ENCODE results near the gene FGD4.
"Not testable (repeated sequence)": the region's sequence is repeated elsewhere in the genome, so short reads cannot be mapped to it uniquely, and the experiment has no call there.

The FGD4 gene

DNA sequence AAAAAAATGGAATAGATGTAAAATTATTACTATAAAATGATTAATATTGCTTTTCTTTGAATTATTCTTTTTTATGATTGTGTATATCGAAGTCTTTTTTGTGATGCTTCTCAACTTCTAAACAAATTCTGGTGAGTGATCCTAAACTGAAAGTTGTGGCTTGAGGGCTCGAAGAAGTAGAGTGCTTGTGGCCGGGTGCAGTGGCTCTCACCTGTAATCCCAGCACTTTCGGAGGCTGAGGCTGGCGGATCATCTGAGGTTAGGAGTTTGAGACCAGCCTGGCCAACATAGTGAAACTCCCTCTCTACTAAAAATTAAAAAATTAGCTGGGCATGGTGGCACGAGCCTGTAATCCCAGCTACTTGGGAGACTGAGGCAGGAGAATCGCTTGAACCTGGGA is 112.6 kb downstream of the FGD4 start:
- H3K27ac ChIP-seq (ENCODE audit: low read depth in 2 of 2, low read length in 2 of 2); H3K27me3 ChIP-seq (ENCODE audit: control insufficient read depth in 2 of 2, insufficient read depth in 2 of 2, low read length in 2 of 2); H3K36me3 ChIP-seq (ENCODE audit: control insufficient read depth in 2 of 2, insufficient read depth in 2 of 2, low read length in 2 of 2); H3K9ac ChIP-seq (ENCODE audit: low read depth in 1 of 2, low read length in 2 of 2); H3K4me3 ChIP-seq (ENCODE audit: low read length in 2 of 2); H3K9me3 ChIP-seq (ENCODE audit: control insufficient read depth in 2 of 2, low read length in 2 of 2); H3K4me1 ChIP-seq (ENCODE audit: control insufficient read depth in 2 of 2, insufficient read depth in 2 of 2, low read length in 2 of 2): not testable (repeated sequence)

DNA sequence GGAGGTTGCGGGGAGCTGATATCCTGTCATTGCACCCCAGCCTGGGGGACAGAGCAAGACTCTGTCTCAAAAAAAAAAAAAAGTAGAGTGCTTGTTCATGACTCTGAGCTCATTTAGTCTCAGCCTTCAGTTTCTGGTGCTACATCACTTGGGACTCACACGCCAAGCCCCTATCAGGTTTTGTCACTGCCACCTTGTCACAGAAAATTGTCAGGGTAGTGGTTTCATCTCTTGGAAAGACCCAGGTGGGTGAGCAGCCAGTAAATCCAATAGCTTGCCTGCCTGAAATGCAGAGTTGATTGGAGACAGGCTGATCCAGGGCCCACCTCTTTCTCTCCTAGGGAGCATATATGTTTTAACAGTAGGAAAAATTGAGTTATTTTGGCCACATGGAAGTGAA is 113.0 kb downstream of the FGD4 start:
- H3K36me3 ChIP-seq (ENCODE audit: control insufficient read depth in 2 of 2, insufficient read depth in 2 of 2, low read length in 2 of 2) = no peaks in the 10 kb centered on the region
- H3K9me3 ChIP-seq (ENCODE audit: control insufficient read depth in 2 of 2, low read length in 2 of 2) = no peaks in the 10 kb centered on the region
- H3K4me3 ChIP-seq (ENCODE audit: low read length in 2 of 2) = no peak overlapping the region
- peaks cover 5% of the 10 kb centered on the region in 2 donors for H3K4me1 ChIP-seq (ENCODE audit: control insufficient read depth in 2 of 2, insufficient read depth in 2 of 2, low read length in 2 of 2)
- peak overlapping the region in 1 of 2 donors; percentile 0 for H3K27ac ChIP-seq (ENCODE audit: low read depth in 2 of 2, low read length in 2 of 2)
- H3K9ac ChIP-seq (ENCODE audit: low read depth in 1 of 2, low read length in 2 of 2) = no peak overlapping the region
- no peaks in the 10 kb centered on the region for H3K27me3 ChIP-seq (ENCODE audit: control insufficient read depth in 2 of 2, insufficient read depth in 2 of 2, low read length in 2 of 2)

DNA sequence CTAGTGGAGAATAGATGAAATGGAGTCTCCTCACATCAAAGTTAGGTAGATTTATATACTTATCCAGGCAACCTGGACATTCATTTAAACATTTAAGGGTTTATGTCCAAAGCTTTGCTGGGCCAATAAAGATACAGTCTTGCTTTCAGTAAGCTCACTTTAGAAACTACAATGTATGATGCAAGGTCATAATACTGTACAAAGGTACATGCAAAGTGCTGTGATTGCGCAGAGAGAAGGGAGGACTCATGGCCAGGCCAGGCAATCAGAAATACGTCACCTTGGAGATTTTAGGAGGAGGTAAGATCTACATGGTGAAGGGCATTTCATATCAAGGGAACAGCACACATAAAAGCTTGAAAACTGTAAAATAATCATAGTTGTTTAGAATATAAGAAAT is 113.6 kb downstream of the FGD4 start:
- no peak overlapping the region for H3K9ac ChIP-seq (ENCODE audit: low read depth in 1 of 2, low read length in 2 of 2)
- H3K9me3 ChIP-seq (ENCODE audit: control insufficient read depth in 2 of 2, low read length in 2 of 2) = no peaks in the 10 kb centered on the region
- H3K36me3 ChIP-seq (ENCODE audit: control insufficient read depth in 2 of 2, insufficient read depth in 2 of 2, low read length in 2 of 2) = no peaks in the 10 kb centered on the region
- no peaks in the 10 kb centered on the region for H3K27me3 ChIP-seq (ENCODE audit: control insufficient read depth in 2 of 2, insufficient read depth in 2 of 2, low read length in 2 of 2)
- no peak overlapping the region for H3K4me3 ChIP-seq (ENCODE audit: low read length in 2 of 2)
- peak overlapping the region in 1 of 2 donors; percentile 0 for H3K27ac ChIP-seq (ENCODE audit: low read depth in 2 of 2, low read length in 2 of 2)
- H3K4me1 ChIP-seq (ENCODE audit: control insufficient read depth in 2 of 2, insufficient read depth in 2 of 2, low read length in 2 of 2) = peaks cover 5% of the 10 kb centered on the region in 2 donors

DNA sequence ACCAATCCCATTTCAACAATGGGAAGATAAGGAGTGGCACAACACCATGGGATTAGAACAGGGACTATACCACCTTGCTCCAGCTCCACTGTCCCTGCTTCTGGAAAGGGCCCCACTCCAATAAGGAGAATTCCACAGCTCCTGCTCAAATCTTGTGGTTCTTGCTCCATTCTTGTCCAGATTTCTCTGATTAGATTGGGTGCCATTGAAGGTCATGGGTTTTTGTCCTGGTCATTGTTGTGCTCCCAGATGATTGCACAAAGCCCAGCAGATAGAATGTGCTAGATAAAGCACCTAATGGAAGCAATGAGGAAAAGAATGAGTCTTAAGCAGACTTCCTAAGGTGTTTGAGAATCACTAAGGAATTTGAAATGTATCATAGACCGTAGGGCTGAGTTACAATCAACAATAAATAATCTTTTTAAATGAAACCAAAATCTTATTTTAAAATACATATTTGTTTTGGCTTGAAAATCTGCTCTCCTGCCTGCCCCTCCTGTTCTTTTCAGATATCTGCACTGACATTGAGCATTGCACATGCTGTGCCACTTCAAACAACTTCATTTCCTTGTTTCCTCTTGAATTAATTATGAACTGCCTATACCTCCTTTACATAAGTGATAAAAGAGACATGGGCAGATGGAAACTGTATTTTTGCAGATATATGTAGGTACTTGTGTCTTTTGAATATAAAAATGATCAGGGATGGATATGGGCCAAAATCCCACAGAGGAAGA is 115.9 kb downstream of the FGD4 start:
- Histone ChIP-seq H3K36me3 (ENCODE audit: control insufficient read depth in 2 of 2, insufficient read depth in 2 of 2, low read length in 2 of 2) (no peaks in the 10 kb centered on the region), H3K9me3 (ENCODE audit: control insufficient read depth in 2 of 2, low read length in 2 of 2) (no peaks in the 10 kb centered on the region), H3K9ac (ENCODE audit: low read depth in 1 of 2, low read length in 2 of 2) (no peak overlapping the region), H3K27ac (ENCODE audit: low read depth in 2 of 2, low read length in 2 of 2) (no peak overlapping the region), H3K27me3 (ENCODE audit: control insufficient read depth in 2 of 2, insufficient read depth in 2 of 2, low read length in 2 of 2) (no peaks in the 10 kb centered on the region), H3K4me3 (ENCODE audit: low read length in 2 of 2) (no peak overlapping the region), H3K4me1 (ENCODE audit: control insufficient read depth in 2 of 2, insufficient read depth in 2 of 2, low read length in 2 of 2) (peaks cover 5% of the 10 kb centered on the region in 2 donors)

DNA sequence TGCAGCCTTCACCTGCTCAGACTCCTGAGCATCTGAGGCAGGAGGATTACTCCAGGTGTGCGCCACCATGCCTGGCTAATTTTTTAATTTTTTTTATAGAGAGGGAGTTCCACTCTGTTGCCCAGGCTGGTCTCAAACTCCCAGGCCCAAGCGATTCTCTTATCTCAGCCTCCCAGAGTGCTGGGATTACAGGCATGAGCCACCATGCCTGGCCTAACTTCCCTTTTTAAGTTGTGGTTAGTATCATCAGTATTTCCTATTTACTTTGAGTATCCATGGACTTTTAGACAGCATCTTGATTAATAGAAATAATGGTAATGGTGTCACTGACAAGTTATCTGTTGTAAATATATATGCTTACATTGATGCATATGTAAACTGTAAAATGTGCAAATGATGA is 116.9 kb downstream of the FGD4 start:
- no peak overlapping the region for H3K27ac ChIP-seq (ENCODE audit: low read depth in 2 of 2, low read length in 2 of 2)
- H3K36me3 ChIP-seq (ENCODE audit: control insufficient read depth in 2 of 2, insufficient read depth in 2 of 2, low read length in 2 of 2) = no peaks in the 10 kb centered on the region
- no peaks in the 10 kb centered on the region for H3K9me3 ChIP-seq (ENCODE audit: control insufficient read depth in 2 of 2, low read length in 2 of 2)
- H3K27me3 ChIP-seq (ENCODE audit: control insufficient read depth in 2 of 2, insufficient read depth in 2 of 2, low read length in 2 of 2) = no peaks in the 10 kb centered on the region
- H3K4me1 ChIP-seq (ENCODE audit: control insufficient read depth in 2 of 2, insufficient read depth in 2 of 2, low read length in 2 of 2) = peaks cover 5% of the 10 kb centered on the region in 2 donors
- no peak overlapping the region for H3K9ac ChIP-seq (ENCODE audit: low read depth in 1 of 2, low read length in 2 of 2)
- no peak overlapping the region for H3K4me3 ChIP-seq (ENCODE audit: low read length in 2 of 2)

DNA sequence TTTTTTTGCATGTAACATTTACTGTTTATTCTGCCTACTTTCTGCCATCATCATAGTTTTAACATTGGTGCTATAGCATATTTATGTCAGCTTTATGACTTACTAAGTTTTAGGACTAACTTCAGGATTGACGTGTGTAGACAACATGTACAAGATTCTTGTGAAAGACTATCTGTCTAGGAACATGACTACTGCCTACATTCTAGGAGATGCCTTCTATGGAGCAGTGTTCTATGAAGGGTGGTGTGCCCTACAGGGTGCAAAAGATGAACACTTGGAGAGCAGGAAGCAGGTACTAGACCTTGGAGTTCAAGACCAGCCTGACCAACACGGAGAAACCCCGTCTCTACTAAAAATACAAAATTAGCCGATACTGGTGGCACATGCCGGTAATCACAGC is 118.6 kb downstream of the FGD4 start:
- no peak overlapping the region for H3K27ac ChIP-seq (ENCODE audit: low read depth in 2 of 2, low read length in 2 of 2)
- H3K36me3 ChIP-seq (ENCODE audit: control insufficient read depth in 2 of 2, insufficient read depth in 2 of 2, low read length in 2 of 2) = no peaks in the 10 kb centered on the region
- H3K4me1 ChIP-seq (ENCODE audit: control insufficient read depth in 2 of 2, insufficient read depth in 2 of 2, low read length in 2 of 2) = peaks cover 0 to 4% of the 10 kb centered on the region in 2 donors
- no peak overlapping the region for H3K9ac ChIP-seq (ENCODE audit: low read depth in 1 of 2, low read length in 2 of 2)
- H3K27me3 ChIP-seq (ENCODE audit: control insufficient read depth in 2 of 2, insufficient read depth in 2 of 2, low read length in 2 of 2) = no peaks in the 10 kb centered on the region
- H3K4me3 ChIP-seq (ENCODE audit: low read length in 2 of 2) = no peak overlapping the region
- no peaks in the 10 kb centered on the region for H3K9me3 ChIP-seq (ENCODE audit: control insufficient read depth in 2 of 2, low read length in 2 of 2)

DNA sequence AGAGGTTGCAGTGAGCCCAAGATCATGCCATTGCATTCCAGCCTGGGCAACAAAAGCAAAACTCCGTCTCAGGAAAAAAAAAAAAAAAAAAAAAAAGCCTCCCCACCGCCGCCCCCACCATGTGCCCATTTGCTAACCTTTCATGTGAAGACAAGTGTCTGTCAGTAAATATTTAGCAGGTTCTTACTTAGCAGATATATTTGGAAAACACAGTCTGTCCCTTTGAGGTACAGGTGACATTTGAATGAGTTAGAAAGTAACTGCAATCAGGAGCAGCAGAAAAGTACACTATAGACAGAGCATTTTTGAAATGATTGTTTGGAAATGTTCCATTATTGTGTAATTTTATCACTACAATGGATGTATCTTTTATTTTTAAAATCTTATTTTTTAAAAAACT is 119.7 kb downstream of the FGD4 start:
- H3K4me3 ChIP-seq (ENCODE audit: low read length in 2 of 2) = no peak overlapping the region

DNA sequence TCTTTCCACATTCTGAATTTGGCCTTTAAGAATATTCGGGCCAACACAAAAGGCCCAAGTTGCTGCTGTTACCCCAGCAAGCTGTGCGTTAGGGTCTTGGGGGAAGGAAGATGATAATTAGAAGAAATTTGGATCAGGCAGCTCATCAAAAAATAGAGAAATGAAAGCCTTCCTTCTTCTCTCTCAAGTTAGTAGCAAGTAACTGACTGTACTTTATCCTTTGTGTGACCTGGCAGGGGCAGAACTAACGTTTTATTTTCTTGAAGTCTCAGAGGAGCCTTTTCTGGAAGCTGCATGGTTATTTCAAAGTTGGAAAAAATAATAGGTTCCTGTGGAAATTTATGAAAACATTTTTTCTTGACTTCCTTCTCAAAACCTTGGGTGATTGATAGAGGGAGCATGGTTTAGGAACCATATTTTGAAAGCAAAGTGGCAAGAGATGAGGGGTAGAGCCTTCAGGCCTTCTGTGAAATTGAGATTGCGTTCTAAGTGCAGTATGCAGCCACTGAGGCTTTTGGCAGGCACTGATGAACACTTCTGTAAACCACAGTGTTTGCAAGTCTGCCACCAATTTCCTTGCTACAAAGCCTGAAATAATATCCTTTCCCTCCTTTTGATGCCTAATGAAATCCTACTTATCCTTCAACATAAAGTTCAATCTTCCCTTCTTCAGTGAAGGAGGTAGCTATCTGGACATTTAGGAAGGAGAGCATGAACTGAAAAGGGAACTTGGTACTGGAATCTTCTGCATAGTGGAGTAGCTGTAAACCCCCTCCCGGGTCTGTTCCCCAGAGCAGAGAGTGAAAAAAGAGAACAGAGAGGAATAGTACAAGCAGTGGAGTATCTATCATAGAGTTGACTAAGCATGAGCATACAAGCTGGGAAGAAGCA is 123.2 kb downstream of the FGD4 start:
- Histone ChIP-seq H3K4me3 (ENCODE audit: low read length in 2 of 2) (no peak overlapping the region), H3K27ac (ENCODE audit: low read depth in 2 of 2, low read length in 2 of 2) (peak overlapping the region; percentile 33 to 45)

More for the DNA sequence above, 119.7 kb downstream of the FGD4 start:
- Histone ChIP-seq H3K9me3 (ENCODE audit: control insufficient read depth in 2 of 2, low read length in 2 of 2) (no peaks in the 10 kb centered on the region), H3K27ac (ENCODE audit: low read depth in 2 of 2, low read length in 2 of 2) (no peak overlapping the region), H3K36me3 (ENCODE audit: control insufficient read depth in 2 of 2, insufficient read depth in 2 of 2, low read length in 2 of 2) (no peaks in the 10 kb centered on the region), H3K4me1 (ENCODE audit: control insufficient read depth in 2 of 2, insufficient read depth in 2 of 2, low read length in 2 of 2) (peaks cover 0 to 8% of the 10 kb centered on the region in 2 donors), H3K27me3 (ENCODE audit: control insufficient read depth in 2 of 2, insufficient read depth in 2 of 2, low read length in 2 of 2) (no peaks in the 10 kb centered on the region), H3K9ac (ENCODE audit: low read depth in 1 of 2, low read length in 2 of 2) (no peak overlapping the region)

DNA sequence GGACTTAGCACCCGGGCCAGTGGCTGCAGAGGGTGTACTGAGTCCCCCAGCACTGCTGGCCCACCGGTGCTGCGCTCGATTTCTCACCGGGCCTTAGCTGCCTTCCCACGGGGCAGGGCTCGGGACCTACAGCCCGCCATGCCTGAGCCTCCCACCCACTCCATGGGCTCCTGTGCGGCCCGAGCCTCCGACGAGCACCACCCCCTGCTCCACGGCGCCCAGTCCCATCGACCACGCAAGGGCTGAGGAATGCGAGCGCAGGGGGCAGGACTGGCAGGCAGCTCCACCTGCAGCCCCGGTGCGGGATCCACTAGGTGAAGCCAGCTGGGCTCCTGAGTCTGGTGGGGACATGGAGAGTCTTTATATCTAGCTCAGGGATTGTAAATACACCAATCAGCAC is 126.4 kb downstream of the FGD4 start:
- H3K36me3 ChIP-seq (ENCODE audit: control insufficient read depth in 2 of 2, insufficient read depth in 2 of 2, low read length in 2 of 2); H3K9ac ChIP-seq (ENCODE audit: low read depth in 1 of 2, low read length in 2 of 2); H3K4me3 ChIP-seq (ENCODE audit: low read length in 2 of 2); H3K9me3 ChIP-seq (ENCODE audit: control insufficient read depth in 2 of 2, low read length in 2 of 2); H3K27me3 ChIP-seq (ENCODE audit: control insufficient read depth in 2 of 2, insufficient read depth in 2 of 2, low read length in 2 of 2); H3K4me1 ChIP-seq (ENCODE audit: control insufficient read depth in 2 of 2, insufficient read depth in 2 of 2, low read length in 2 of 2); H3K27ac ChIP-seq (ENCODE audit: low read depth in 2 of 2, low read length in 2 of 2): not testable (repeated sequence)

More for the DNA sequence above, 123.2 kb downstream of the FGD4 start:
- H3K4me1 ChIP-seq (ENCODE audit: control insufficient read depth in 2 of 2, insufficient read depth in 2 of 2, low read length in 2 of 2) = peaks cover 0 to 8% of the 10 kb centered on the region in 2 donors
- peak overlapping the region in 1 of 2 donors; percentile 12 for H3K9ac ChIP-seq (ENCODE audit: low read depth in 1 of 2, low read length in 2 of 2)
- no peaks in the 10 kb centered on the region for H3K27me3 ChIP-seq (ENCODE audit: control insufficient read depth in 2 of 2, insufficient read depth in 2 of 2, low read length in 2 of 2)
- H3K36me3 ChIP-seq (ENCODE audit: control insufficient read depth in 2 of 2, insufficient read depth in 2 of 2, low read length in 2 of 2) = no peaks in the 10 kb centered on the region
- H3K9me3 ChIP-seq (ENCODE audit: control insufficient read depth in 2 of 2, low read length in 2 of 2) = no peaks in the 10 kb centered on the region

DNA sequence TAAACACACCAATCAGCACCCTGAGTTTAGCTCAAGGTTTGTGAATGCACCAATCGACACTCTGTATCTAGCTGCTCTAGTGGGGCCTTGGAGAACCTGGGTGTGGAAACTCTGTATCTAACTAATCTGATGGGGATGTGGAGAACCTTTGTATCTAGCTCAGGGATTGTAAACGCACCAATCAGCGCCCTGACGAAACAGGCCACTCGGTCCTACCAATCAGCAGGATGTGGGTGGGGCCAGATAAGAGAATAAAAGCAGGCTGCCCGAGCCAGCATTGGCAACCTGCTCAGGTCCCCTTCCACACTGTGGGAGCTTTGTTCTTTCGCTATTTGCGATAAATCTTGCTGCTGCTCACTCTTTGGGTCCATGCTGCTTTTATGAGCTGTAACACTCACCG is 127.0 kb downstream of the FGD4 start:
- not testable (repeated sequence) for H3K9ac ChIP-seq (ENCODE audit: low read depth in 1 of 2, low read length in 2 of 2); H3K27me3 ChIP-seq (ENCODE audit: control insufficient read depth in 2 of 2, insufficient read depth in 2 of 2, low read length in 2 of 2); H3K36me3 ChIP-seq (ENCODE audit: control insufficient read depth in 2 of 2, insufficient read depth in 2 of 2, low read length in 2 of 2); H3K27ac ChIP-seq (ENCODE audit: low read depth in 2 of 2, low read length in 2 of 2); H3K4me3 ChIP-seq (ENCODE audit: low read length in 2 of 2); H3K4me1 ChIP-seq (ENCODE audit: control insufficient read depth in 2 of 2, insufficient read depth in 2 of 2, low read length in 2 of 2); H3K9me3 ChIP-seq (ENCODE audit: control insufficient read depth in 2 of 2, low read length in 2 of 2)
